Subcutaneous abdominal adipose tissue (tissue), 5 donors: ENCODE data around the gene RXRG.

Experiments
- H3K27ac ChIP-seq: one replicate; pipeline ENCODE4 v1.7.0; 2013; ENCODE audit warnings: low read depth, mild to moderate bottlenecking, inconsistent platforms, low read length, moderate library complexity
- H3K27me3 ChIP-seq, 5 donors: one replicate each; pipeline ENCODE4 v1.7.0; 2013; ENCODE audit warnings: low read length in 5 of 5, inconsistent platforms in 1 of 5; ENCODE audit not compliant: control insufficient read depth in 5 of 5, insufficient read depth in 4 of 5
- H3K36me3 ChIP-seq, 5 donors: one replicate each; pipeline ENCODE4 v1.7.0; 2013; ENCODE audit warnings: low read length in 5 of 5; ENCODE audit not compliant: control insufficient read depth in 5 of 5, insufficient read depth in 5 of 5
- H3K4me1 ChIP-seq, 5 donors: one replicate each; pipeline ENCODE4 v1.7.0; 2013; ENCODE audit warnings: low read length in 5 of 5, mild to moderate bottlenecking in 3 of 5, moderate library complexity in 1 of 5; ENCODE audit not compliant: control insufficient read depth in 5 of 5, insufficient read depth in 5 of 5
- H3K4me3 ChIP-seq, 5 donors: one replicate each; pipeline ENCODE4 v1.7.0; 2013; ENCODE audit warnings: low read length in 5 of 5, low read depth in 1 of 5
- H3K9ac ChIP-seq, 5 donors: one replicate each; pipeline ENCODE4 v1.7.0; 2013; ENCODE audit warnings: low read length in 5 of 5, mild to moderate bottlenecking in 4 of 5, moderate library complexity in 3 of 5
- H3K9me3 ChIP-seq, 5 donors: one replicate each; pipeline ENCODE4 v1.7.0; 2013; ENCODE audit warnings: low read length in 5 of 5; ENCODE audit not compliant: control insufficient read depth in 5 of 5
- donor health status: healthy.
- donor health status: healthy.
- donor health status: healthy.
- donor health status: healthy.
- donor health status: healthy.

The RXRG gene

GRCh38 chr1:165364568-165365133 lies 80.3 kb downstream of the RXRG start:
- H3K27me3 ChIP-seq: peaks cover 0 to 10% (median 5%) of the 10 kb centered on the region in 5 donors
- H3K9ac ChIP-seq: no peak overlapping the region
- H3K9me3 ChIP-seq: no peaks in the 10 kb centered on the region
- no peak overlapping the region for H3K4me3 ChIP-seq
- H3K36me3 ChIP-seq: no peaks in the 10 kb centered on the region
- H3K4me1 ChIP-seq: peaks cover 0 to 13% (median 8%) of the 10 kb centered on the region in 5 donors
- peak overlapping the region; percentile 12 for H3K27ac ChIP-seq

GRCh38 chr1:165356876-165357275 lies 88.0 kb downstream of the RXRG start:
- H3K27me3 ChIP-seq: peaks cover 0 to 51% (median 30%) of the 10 kb centered on the region in 5 donors

GRCh38 chr1:165355977-165356811 lies 88.7 kb downstream of the RXRG start, which contains the start of gene LMX1A:
Gene LMX1A (minus strand): TSS chr1:165356715. CDS start chr1:165355559, 1,156 bp downstream.
- Histone ChIP-seq H3K9ac (peak within 1 kb of the TSS in 1 of 5 donors; percentile 52), H3K4me3 (peak within 1 kb of the TSS; percentile 26 to 74 (median 66)), H3K27me3 (peaks cover 0 to 52% (median 30%) of the 10 kb centered on the region in 5 donors), H3K36me3 (no peaks in the 10 kb centered on the region), H3K4me1 (peaks cover 0 to 31% (median 21%) of the 10 kb centered on the region in 5 donors), H3K27ac (no peak within 1 kb of the TSS), H3K9me3 (no peaks in the 10 kb centered on the region)

More at GRCh38 chr1:165356876-165357275, 88.0 kb downstream of the RXRG start:
- Histone ChIP-seq H3K36me3 (no peaks in the 10 kb centered on the region), H3K27ac (no peak overlapping the region), H3K4me1 (peaks cover 0 to 31% (median 21%) of the 10 kb centered on the region in 5 donors), H3K9ac (no peak overlapping the region), H3K4me3 (peak overlapping the region in 3 of 5 donors; percentile 26 to 69 (median 58)), H3K9me3 (no peaks in the 10 kb centered on the region)

GRCh38 chr1:165355139-165355976 lies 89.6 kb downstream of the RXRG start:
- H3K4me1 ChIP-seq: peaks cover 0 to 31% (median 21%) of the 10 kb centered on the region in 5 donors
- H3K27me3 ChIP-seq: peaks cover 0 to 58% (median 34%) of the 10 kb centered on the region in 5 donors
- H3K4me3 ChIP-seq: peak overlapping the region in 4 of 5 donors; percentile 58 to 74 (median 68)
- H3K36me3 ChIP-seq: no peaks in the 10 kb centered on the region
- H3K27ac ChIP-seq: no peak overlapping the region
- peak overlapping the region in 1 of 5 donors; percentile 52 for H3K9ac ChIP-seq
- no peaks in the 10 kb centered on the region for H3K9me3 ChIP-seq

GRCh38 chr1:165354739-165355138 lies 90.2 kb downstream of the RXRG start:
- Histone ChIP-seq H3K36me3 (no peaks in the 10 kb centered on the region), H3K27ac (no peak overlapping the region), H3K9me3 (no peaks in the 10 kb centered on the region), H3K27me3 (peaks cover 0 to 64% (median 31%) of the 10 kb centered on the region in 5 donors), H3K4me3 (no peak overlapping the region), H3K9ac (no peak overlapping the region), H3K4me1 (peaks cover 0 to 31% (median 21%) of the 10 kb centered on the region in 5 donors)

- Histone ChIP-seq H3K4me3 (no peak overlapping the region), H3K27ac (no peak overlapping the region), H3K9ac (no peak overlapping the region), H3K9me3 (no peaks in the 10 kb centered on the region), H3K36me3 (no peaks in the 10 kb centered on the region), H3K4me1 (peaks cover 0 to 31% (median 21%) of the 10 kb centered on the region in 5 donors), H3K27me3 (peaks cover 0 to 66% (median 31%) of the 10 kb centered on the region in 5 donors)
Measured at GRCh38 chr1:165353731-165354671, 90.9 kb downstream of the RXRG start.

- Histone ChIP-seq H3K36me3 (no peaks in the 10 kb centered on the region), H3K27me3 (peaks cover 0 to 68% (median 35%) of the 10 kb centered on the region in 5 donors), H3K9me3 (no peaks in the 10 kb centered on the region), H3K4me1 (peaks cover 0 to 31% (median 24%) of the 10 kb centered on the region in 5 donors), H3K9ac (no peak overlapping the region), H3K27ac (no peak overlapping the region), H3K4me3 (no peak overlapping the region)
Measured at GRCh38 chr1:165352442-165353293, 92.3 kb downstream of the RXRG start.

GRCh38 chr1:165351863-165352441 lies 93.0 kb downstream of the RXRG start:
- Histone ChIP-seq H3K4me3 (no peak overlapping the region), H3K27ac (no peak overlapping the region), H3K9ac (no peak overlapping the region), H3K9me3 (no peaks in the 10 kb centered on the region), H3K36me3 (no peaks in the 10 kb centered on the region), H3K4me1 (peaks cover 0 to 30% (median 26%) of the 10 kb centered on the region in 5 donors), H3K27me3 (peaks cover 0 to 66% (median 33%) of the 10 kb centered on the region in 5 donors)
